Subcutaneous abdominal adipose tissue (tissue), 5 donors: ENCODE measurements around the gene GREM2.

Experiments used
- H3K27ac ChIP-seq: one replicate; pipeline ENCODE4 v1.7.0; 2013; ENCODE audit warnings: low read depth, mild to moderate bottlenecking, inconsistent platforms, low read length, moderate library complexity
- H3K27me3 ChIP-seq, 5 donors: one replicate each; pipeline ENCODE4 v1.7.0; 2013; ENCODE audit warnings: low read length in 5 of 5, inconsistent platforms in 1 of 5; ENCODE audit not compliant: control insufficient read depth in 5 of 5, insufficient read depth in 4 of 5
- H3K36me3 ChIP-seq, 5 donors: one replicate each; pipeline ENCODE4 v1.7.0; 2013; ENCODE audit warnings: low read length in 5 of 5; ENCODE audit not compliant: control insufficient read depth in 5 of 5, insufficient read depth in 5 of 5
- H3K4me1 ChIP-seq, 5 donors: one replicate each; pipeline ENCODE4 v1.7.0; 2013; ENCODE audit warnings: low read length in 5 of 5, mild to moderate bottlenecking in 3 of 5, moderate library complexity in 1 of 5; ENCODE audit not compliant: control insufficient read depth in 5 of 5, insufficient read depth in 5 of 5
- H3K4me3 ChIP-seq, 5 donors: one replicate each; pipeline ENCODE4 v1.7.0; 2013; ENCODE audit warnings: low read length in 5 of 5, low read depth in 1 of 5
- H3K9ac ChIP-seq, 5 donors: one replicate each; pipeline ENCODE4 v1.7.0; 2013; ENCODE audit warnings: low read length in 5 of 5, mild to moderate bottlenecking in 4 of 5, moderate library complexity in 3 of 5
- H3K9me3 ChIP-seq, 5 donors: one replicate each; pipeline ENCODE4 v1.7.0; 2013; ENCODE audit warnings: low read length in 5 of 5; ENCODE audit not compliant: control insufficient read depth in 5 of 5
- donor health status: healthy.
- donor health status: healthy.
- donor health status: healthy.
- donor health status: healthy.
- donor health status: healthy.

Gene GREM2

GRCh38 chr1:240445369-240445768, 166.6 kb downstream of the GREM2 start:
- Histone ChIP-seq H3K4me3 (no peak overlapping the region), H3K9ac (no peak overlapping the region), H3K27ac (no peak overlapping the region), H3K4me1 (no peaks in the 10 kb centered on the region), H3K36me3 (no peaks in the 10 kb centered on the region), H3K27me3 (peaks cover 0 to 3% (median 0%) of the 10 kb centered on the region in 5 donors), H3K9me3 (no peaks in the 10 kb centered on the region)

GRCh38 chr1:240441669-240442068, 170.3 kb downstream of the GREM2 start:
- Histone ChIP-seq H3K27ac (no peak overlapping the region), H3K9ac (no peak overlapping the region), H3K27me3 (peaks cover 0 to 3% (median 0%) of the 10 kb centered on the region in 5 donors), H3K9me3 (no peaks in the 10 kb centered on the region), H3K36me3 (no peaks in the 10 kb centered on the region), H3K4me1 (no peaks in the 10 kb centered on the region), H3K4me3 (no peak overlapping the region)
